SU-DHL-6 (cell line): Measurements from ENCODE around the gene CCDC93.

Experiments used
- EZH2phosphoT487 ChIP-seq: fragments of 200-600 bp; sonication (generic), shearing (Covaris generic); conservative IDR thresholded peaks from 2 replicates; pipeline ENCODE4 v1.6.1; 2018; ENCODE audit warnings: mild to moderate bottlenecking, antibody characterized with exemption, low read length, moderate library complexity, mixed read lengths
- TF ChIP-seq, protein P1 (sequence below): fragments of 200-600 bp; sonication (generic); IDR thresholded peaks from one replicate; pipeline ENCODE4 v1.5.1; 2017; ENCODE audit warnings: antibody characterized with exemption, mild to moderate bottlenecking, low read length, moderate library complexity; ENCODE audit not compliant: insufficient read depth, poor library complexity, severe bottlenecking

DNA sequence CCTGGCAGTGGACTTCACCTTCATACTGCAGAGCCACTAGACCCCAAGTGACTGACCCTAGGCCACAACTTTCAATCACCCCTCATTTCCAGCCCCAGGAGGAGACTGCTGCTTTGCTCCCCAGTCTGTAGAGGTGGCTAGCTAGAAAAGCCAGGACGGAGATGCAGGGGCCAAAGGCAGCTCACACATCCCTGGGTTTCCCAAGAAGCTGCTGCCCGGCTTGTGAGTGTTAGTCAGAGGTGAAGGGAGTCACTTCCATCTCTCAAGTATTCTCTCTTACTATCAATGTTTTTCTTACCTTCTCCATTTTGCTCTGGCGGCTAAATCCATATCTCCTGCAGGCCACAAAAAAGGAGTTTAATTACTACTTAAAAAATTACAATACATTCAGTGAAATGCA, 36.2 kb downstream of the CCDC93 start:
- TF ChIP-seq, protein P1, sequence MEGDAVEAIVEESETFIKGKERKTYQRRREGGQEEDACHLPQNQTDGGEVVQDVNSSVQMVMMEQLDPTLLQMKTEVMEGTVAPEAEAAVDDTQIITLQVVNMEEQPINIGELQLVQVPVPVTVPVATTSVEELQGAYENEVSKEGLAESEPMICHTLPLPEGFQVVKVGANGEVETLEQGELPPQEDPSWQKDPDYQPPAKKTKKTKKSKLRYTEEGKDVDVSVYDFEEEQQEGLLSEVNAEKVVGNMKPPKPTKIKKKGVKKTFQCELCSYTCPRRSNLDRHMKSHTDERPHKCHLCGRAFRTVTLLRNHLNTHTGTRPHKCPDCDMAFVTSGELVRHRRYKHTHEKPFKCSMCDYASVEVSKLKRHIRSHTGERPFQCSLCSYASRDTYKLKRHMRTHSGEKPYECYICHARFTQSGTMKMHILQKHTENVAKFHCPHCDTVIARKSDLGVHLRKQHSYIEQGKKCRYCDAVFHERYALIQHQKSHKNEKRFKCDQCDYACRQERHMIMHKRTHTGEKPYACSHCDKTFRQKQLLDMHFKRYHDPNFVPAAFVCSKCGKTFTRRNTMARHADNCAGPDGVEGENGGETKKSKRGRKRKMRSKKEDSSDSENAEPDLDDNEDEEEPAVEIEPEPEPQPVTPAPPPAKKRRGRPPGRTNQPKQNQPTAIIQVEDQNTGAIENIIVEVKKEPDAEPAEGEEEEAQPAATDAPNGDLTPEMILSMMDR = no peak
- TF ChIP-seq EZH2phosphoT487 = no peak
